HAP-1 (cell line): ENCODE results near the gene CLCNKB.
"Not testable (repeated sequence)": the region's sequence is repeated elsewhere in the genome, so short reads cannot be mapped to it uniquely, and the experiment has no call there.

ENCODE experiments used
- DNase-seq, 2 experiments: peaks; one replicate each; pipeline ENCODE4 v3.0.0-alpha.2; 2016 to 2020; ENCODE audit warnings: low spot score in 2 of 2
- H3K27me3 ChIP-seq: fragments of 250-450 bp; sonication (Bioruptor Pico); 2 replicates; pipeline ENCODE4 v1.5.1; 2020; ENCODE audit warnings: low read depth, mild to moderate bottlenecking, moderate library complexity
- H3K36me3 ChIP-seq: fragments of 250-450 bp; sonication (Bioruptor Pico); replicated peaks from 2 replicates; pipeline ENCODE4 v1.5.1; 2020; ENCODE audit warnings: mild to moderate bottlenecking
- H3K4me1 ChIP-seq: fragments of 250-450 bp; sonication (Bioruptor Pico); 2 replicates; pipeline ENCODE4 v1.5.1; 2020; ENCODE audit warnings: mild to moderate bottlenecking
- H3K4me3 ChIP-seq: fragments of 250-450 bp; sonication (Bioruptor Pico); 2 replicates; pipeline ENCODE4 v1.5.1; 2020; ENCODE audit warnings: mild to moderate bottlenecking, moderate library complexity
- H3K9me3 ChIP-seq: fragments of 250-450 bp; sonication (Bioruptor Pico); 2 replicates; pipeline ENCODE4 v1.5.1; 2020; ENCODE audit warnings: mild to moderate bottlenecking, moderate library complexity
- in situ Hi-C: fragments of 300-500 bp; cut with MboI; formaldehyde crosslinking; loops from 3 replicates; pipeline ENCODE4 v1.14.3; 2020; ENCODE audit warnings: low sequenced_read_pairs, inconsistent platforms, mixed read lengths

Gene CLCNKB

GRCh38 chr1:16032388-16033102 is 11.0 kb upstream of the CLCNKB start:
- Histone ChIP-seq H3K4me1 (no peaks in the 10 kb centered on the region), H3K4me3 (no peak overlapping the region), H3K27me3 (no peaks in the 10 kb centered on the region), H3K9me3 (no peaks in the 10 kb centered on the region), H3K36me3 (no peaks in the 10 kb centered on the region)
- in situ Hi-C loops = no loop called here
- DNase-seq = peak; percentile 87 to 96

- H3K9me3 ChIP-seq, H3K4me3 ChIP-seq, H3K4me1 ChIP-seq, H3K27me3 ChIP-seq, in situ Hi-C loops, DNase-seq, H3K36me3 ChIP-seq: not testable (repeated sequence)
Measured at GRCh38 chr1:16033103-16033632, 10.4 kb upstream of the CLCNKB start.

- in situ Hi-C loops, H3K9me3 ChIP-seq, H3K4me1 ChIP-seq, H3K27me3 ChIP-seq, H3K36me3 ChIP-seq, DNase-seq, H3K4me3 ChIP-seq: not testable (repeated sequence)
Measured at GRCh38 chr1:16036461-16036860, 7.1 kb upstream of the CLCNKB start.

- H3K27me3 ChIP-seq = no peaks in the 10 kb centered on the region
- in situ Hi-C loops = no loop called here
- H3K4me3 ChIP-seq = no peak overlapping the region
- H3K9me3 ChIP-seq = no peaks in the 10 kb centered on the region
- no peaks in the 10 kb centered on the region for H3K36me3 ChIP-seq
- DNase-seq = no peak
- H3K4me1 ChIP-seq = no peaks in the 10 kb centered on the region
Measured at GRCh38 chr1:16038620-16038912, 5.0 kb upstream of the CLCNKB start.

GRCh38 chr1:16039871-16040270 is 3.7 kb upstream of the CLCNKB start:
- H3K4me3 ChIP-seq, H3K27me3 ChIP-seq, DNase-seq, H3K9me3 ChIP-seq, H3K36me3 ChIP-seq, H3K4me1 ChIP-seq, in situ Hi-C loops: not testable (repeated sequence)

- Histone ChIP-seq H3K4me3 (no peak overlapping the region), H3K9me3 (no peaks in the 10 kb centered on the region), H3K36me3 (no peaks in the 10 kb centered on the region), H3K4me1 (no peaks in the 10 kb centered on the region), H3K27me3 (no peaks in the 10 kb centered on the region)
- in situ Hi-C loops = no loop called here
- DNase-seq = no peak
Measured at GRCh38 chr1:16041200-16041599, 2.4 kb upstream of the CLCNKB start.

GRCh38 chr1:16042096-16042495 is 1.5 kb upstream of the CLCNKB start:
- in situ Hi-C loops = no loop called here
- peak in 1 of 2 experiments; percentile 44 for DNase-seq
- H3K9me3 ChIP-seq = no peaks in the 10 kb centered on the region
- H3K36me3 ChIP-seq = no peaks in the 10 kb centered on the region
- no peaks in the 10 kb centered on the region for H3K27me3 ChIP-seq
- no peak overlapping the region for H3K4me3 ChIP-seq
- no peaks in the 10 kb centered on the region for H3K4me1 ChIP-seq

- H3K27me3 ChIP-seq, H3K9me3 ChIP-seq, H3K36me3 ChIP-seq, H3K4me3 ChIP-seq, H3K4me1 ChIP-seq, DNase-seq, in situ Hi-C loops: not testable (repeated sequence)
Measured at GRCh38 chr1:16042654-16043053, 928 bp upstream of the CLCNKB start.

- no peak for DNase-seq
- Histone ChIP-seq H3K36me3 (no peaks in the 10 kb centered on the region), H3K9me3 (no peaks in the 10 kb centered on the region), H3K4me3 (no peak overlapping the region), H3K27me3 (no peaks in the 10 kb centered on the region), H3K4me1 (no peaks in the 10 kb centered on the region)
- in situ Hi-C loops = no loop called here
Measured at GRCh38 chr1:16043950-16044349, 368 bp downstream of the CLCNKB start.

GRCh38 chr1:16046842-16047241 is 3.3 kb downstream of the CLCNKB start:
- Histone ChIP-seq H3K4me3 (no peak overlapping the region), H3K27me3 (no peaks in the 10 kb centered on the region), H3K36me3 (no peaks in the 10 kb centered on the region), H3K4me1 (no peaks in the 10 kb centered on the region), H3K9me3 (no peaks in the 10 kb centered on the region)
- in situ Hi-C loops = no loop called here
- no peak for DNase-seq

GRCh38 chr1:16047791-16048475 is 4.4 kb downstream of the CLCNKB start:
- DNase-seq = no peak
- no peaks in the 10 kb centered on the region for H3K4me1 ChIP-seq
- in situ Hi-C loops = no loop called here
- peak overlapping the region; percentile 9; the same call in 1 of the 2 replicates for H3K4me3 ChIP-seq
- no peaks in the 10 kb centered on the region for H3K27me3 ChIP-seq
- no peaks in the 10 kb centered on the region for H3K9me3 ChIP-seq
- no peaks in the 10 kb centered on the region for H3K36me3 ChIP-seq

GRCh38 chr1:16048573-16049189 is 5.1 kb downstream of the CLCNKB start:
- H3K9me3 ChIP-seq = no peaks in the 10 kb centered on the region
- no peaks in the 10 kb centered on the region for H3K4me1 ChIP-seq
- in situ Hi-C loops = no loop called here
- H3K36me3 ChIP-seq = no peaks in the 10 kb centered on the region
- DNase-seq = peak; percentile 87 to 98
- H3K27me3 ChIP-seq = no peaks in the 10 kb centered on the region
- H3K4me3 ChIP-seq = peak overlapping the region; percentile 27

GRCh38 chr1:16050328-16050727 is 6.7 kb downstream of the CLCNKB start:
- DNase-seq = no peak
- in situ Hi-C loops = no loop called here
- Histone ChIP-seq H3K36me3 (no peaks in the 10 kb centered on the region), H3K4me1 (no peaks in the 10 kb centered on the region), H3K4me3 (no peak overlapping the region), H3K27me3 (no peaks in the 10 kb centered on the region), H3K9me3 (no peaks in the 10 kb centered on the region)

GRCh38 chr1:16051039-16051438 is 7.5 kb downstream of the CLCNKB start:
- H3K4me1 ChIP-seq = peaks cover 3% of the 10 kb centered on the region; the same call in 1 of the 2 replicates
- in situ Hi-C loops = no loop called here
- H3K36me3 ChIP-seq = no peaks in the 10 kb centered on the region
- H3K4me3 ChIP-seq = no peak overlapping the region
- no peaks in the 10 kb centered on the region for H3K9me3 ChIP-seq
- no peak for DNase-seq
- no peaks in the 10 kb centered on the region for H3K27me3 ChIP-seq
